C1 segment of cervical spinal cord (tissue), 14 donors: ENCODE data around the gene TMEM248.
A peak's percentile ranks its signal among the peaks of the same experiment; 100 is the strongest.
"Not testable (repeated sequence)": the region's sequence is repeated elsewhere in the genome, so short reads cannot be mapped to it uniquely, and the experiment has no call there.

Experiments used
- DNase-seq, 14 donors: peaks; one replicate each; lab custom pipeline; 2025; lab: John Stamatoyannopoulos, UW

The TMEM248 gene

GRCh38 chr7:66908598-66908997 lies 12.4 kb upstream of the TMEM248 start:
- not testable (repeated sequence) for DNase-seq

DNA sequence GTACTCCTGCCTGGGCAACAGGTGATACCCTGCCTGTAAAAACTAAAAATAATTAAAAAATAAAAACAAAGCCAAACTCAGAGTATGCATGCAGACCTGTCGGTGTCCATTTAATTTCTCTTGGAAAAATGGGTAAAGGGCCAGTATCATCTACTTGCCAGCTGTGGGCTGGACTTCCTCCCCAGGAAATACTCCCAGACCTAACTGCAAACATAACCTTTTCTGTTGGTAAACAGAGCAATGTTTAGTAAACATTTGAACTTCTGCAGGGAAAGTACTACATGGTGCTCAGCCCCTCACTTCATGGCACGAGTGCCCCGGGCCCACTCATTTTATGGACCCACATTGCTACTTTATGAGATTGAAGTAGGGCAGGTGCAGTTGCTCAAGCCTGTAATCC lies 10.2 kb upstream of the TMEM248 start:
- DNase-seq = no peak

GRCh38 chr7:66911191-66911590 lies 9.8 kb upstream of the TMEM248 start:
- not testable (repeated sequence) for DNase-seq

DNA sequence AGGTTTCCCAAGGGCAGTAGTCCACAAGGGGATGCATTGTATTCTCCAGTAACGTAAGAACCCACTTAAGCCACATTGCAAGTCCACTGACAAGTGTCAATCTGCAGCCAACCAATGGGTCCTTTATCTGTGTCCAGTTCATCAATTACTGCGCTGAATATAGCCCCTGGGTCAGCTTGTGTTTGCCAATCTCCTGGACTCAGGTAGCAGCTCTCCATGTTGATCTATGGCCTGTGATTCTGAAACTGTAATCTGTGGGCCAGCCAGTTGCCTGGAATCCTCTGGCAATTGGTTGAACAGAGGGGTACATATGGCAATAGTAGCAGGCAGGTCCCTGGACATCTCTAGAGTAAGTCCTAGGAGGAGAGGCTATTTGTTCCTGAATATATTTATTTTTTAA lies 8.8 kb upstream of the TMEM248 start:
- no peak for DNase-seq

DNA sequence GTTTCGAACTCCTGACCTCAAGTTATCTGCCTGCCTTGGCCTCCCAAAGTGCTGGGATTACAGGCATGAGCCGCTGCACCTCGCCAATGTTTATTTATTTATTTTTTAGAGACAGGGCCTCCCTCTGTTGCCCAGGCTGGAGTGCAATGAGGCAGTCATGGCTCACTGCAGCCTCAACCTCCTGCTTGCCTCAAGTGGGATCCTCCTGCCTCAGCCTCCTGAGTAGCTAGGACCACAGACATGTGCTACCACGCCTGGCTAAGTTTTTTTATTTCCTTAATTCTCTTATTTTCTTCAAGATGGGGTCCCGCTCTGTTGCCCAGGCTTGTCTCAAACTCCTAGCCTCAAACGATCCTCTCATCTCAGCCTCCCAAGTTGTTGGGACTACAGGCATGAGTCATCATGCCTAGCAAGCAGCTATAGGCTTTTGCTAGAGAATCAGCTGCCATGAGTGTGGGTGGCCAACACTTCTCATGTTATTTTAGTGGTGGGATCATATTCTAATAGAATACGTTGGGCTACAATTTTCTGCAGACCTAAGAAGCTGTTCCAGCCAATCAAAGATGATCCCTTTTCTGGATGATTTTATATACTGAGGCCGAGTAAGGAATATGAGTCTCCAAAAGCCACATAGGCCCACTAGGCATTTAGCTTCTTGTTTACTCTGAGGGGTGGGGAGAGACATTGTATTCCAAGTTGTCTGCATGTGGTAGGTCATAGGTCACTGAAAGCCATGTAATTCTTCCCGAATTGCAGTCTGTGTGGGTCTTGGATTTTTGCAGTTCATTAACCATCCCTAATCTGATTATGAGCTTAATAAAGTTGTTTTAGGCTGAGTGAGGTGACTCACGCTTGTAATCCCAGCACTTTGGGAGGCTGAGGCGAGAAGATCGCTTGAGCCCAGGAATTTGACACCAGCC lies 7.6 kb upstream of the TMEM248 start:
- DNase-seq = no peak

DNA sequence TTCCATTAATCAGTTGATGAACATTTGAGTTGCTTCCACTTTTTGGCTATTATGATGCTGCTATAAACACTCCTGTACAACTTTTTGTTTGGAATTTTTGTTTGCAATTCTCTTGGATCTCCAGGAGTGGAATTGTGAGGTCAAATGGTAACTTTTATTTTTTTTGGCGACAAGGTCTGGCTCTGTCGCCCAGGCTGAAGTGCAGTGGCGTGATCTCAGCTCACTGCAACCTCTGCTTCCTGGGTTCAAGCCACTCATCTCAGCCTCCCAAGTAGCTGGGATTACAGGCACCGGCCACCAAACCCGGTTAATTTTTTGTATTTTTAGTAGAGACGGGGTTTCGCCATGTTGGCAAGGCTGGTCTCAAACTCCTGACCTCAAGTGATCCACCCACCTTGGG lies 3.1 kb upstream of the TMEM248 start:
- DNase-seq = not testable (repeated sequence)

DNA sequence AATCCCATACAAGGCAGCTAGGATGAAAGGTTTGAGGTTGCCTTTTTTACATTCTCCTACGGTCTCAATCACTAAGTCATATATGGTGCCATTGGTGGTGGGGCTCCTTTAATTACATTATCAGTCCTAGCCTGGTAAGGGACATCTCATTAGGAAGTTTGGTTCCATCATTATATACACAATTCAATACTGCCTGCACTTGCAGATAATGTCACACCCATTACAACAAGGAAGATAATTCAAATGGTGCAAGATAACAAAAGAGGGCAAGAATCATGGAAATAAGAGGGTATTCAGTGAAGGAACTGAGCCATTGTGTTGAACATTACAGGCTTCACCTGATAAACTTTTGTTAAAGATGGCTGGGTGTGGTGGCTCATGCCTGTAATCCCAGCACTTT lies 1.7 kb upstream of the TMEM248 start:
- DNase-seq = no peak

GRCh38 chr7:66919704-66920103 lies 1.3 kb upstream of the TMEM248 start:
- DNase-seq = no peak

- DNase-seq = no peak
These were observed 769 bp upstream of the TMEM248 start for GRCh38 chr7:66920256-66920655.

DNA sequence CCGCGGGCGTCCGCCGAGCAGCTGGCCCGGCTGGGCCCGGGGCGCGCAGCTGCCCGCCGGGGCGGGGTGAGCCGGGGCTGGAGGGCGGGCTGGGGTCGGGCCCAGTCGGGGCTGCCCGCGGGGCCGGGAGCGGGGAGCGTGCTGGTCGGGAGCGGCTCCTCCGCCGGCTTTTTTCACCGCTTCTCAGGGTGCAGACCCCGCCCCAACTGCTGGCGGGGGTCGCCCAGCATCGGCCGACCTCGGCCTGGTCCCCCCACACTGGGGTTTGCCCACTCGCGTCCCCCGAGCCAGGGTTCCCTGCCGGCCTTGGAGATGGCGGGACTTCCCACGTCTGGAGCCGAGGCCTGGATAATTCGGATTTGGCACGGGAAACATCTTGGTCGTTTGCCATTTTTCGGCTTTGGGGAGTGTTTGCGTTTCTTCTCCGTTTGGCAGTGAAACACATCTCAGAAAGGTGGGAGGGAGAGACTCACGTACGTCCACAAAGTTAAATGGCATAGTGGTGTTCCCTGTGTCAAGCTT lies 432 bp downstream of the TMEM248 start:
- DNase-seq = peak in 5 of 14 donors; percentile 4 to 60 (median 32)

DNA sequence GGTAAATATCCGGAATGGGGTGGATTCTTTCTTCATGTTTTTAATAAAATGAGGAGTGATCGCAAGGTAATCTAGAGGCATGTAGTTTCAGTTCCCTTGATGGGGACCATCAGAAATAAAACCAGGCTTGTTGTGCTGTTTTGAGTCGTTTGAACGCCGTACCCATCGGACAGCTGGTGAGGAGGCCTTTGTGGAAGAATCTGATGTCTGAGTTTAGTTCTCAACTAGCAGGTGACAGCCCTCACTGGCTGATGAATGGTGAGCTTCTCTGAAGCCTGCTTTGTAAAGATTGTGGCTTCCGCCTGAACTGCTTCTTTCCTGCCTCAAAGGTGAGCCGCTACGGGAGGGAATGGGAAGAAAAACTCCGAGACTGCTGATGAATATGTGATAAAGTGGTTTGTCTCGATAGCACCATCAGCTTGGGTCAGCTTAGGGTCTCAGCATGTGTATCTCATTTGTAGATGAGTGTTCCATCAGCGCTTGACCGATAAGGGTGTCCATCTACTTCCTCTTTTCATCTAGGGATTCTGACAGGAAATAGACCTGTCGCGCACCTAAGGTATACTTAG lies 977 bp downstream of the TMEM248 start:
- DNase-seq = peak in 2 of 14 donors; percentile 1 to 15

DNA sequence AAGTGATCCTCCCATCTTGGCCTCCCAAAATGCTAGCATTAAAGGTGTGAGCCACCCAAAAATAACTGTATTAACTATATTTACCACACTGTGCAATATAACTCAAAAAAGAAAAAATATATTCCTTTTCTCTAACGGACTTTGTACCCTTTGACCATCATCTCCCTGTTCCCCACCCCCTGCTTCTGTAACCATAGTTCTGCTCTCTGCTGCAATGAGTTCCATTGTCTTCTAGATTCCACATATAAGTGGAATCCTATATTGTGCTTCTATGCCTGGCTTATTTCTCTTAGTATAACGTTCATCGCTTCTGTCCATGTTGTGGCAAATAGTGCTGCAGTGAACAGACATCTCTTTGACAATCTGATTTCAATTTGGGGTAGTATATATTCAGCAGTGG lies 4.2 kb downstream of the TMEM248 start:
- DNase-seq = no peak

GRCh38 chr7:66927348-66927948 lies 6.4 kb downstream of the TMEM248 start:
- DNase-seq = no peak

DNA sequence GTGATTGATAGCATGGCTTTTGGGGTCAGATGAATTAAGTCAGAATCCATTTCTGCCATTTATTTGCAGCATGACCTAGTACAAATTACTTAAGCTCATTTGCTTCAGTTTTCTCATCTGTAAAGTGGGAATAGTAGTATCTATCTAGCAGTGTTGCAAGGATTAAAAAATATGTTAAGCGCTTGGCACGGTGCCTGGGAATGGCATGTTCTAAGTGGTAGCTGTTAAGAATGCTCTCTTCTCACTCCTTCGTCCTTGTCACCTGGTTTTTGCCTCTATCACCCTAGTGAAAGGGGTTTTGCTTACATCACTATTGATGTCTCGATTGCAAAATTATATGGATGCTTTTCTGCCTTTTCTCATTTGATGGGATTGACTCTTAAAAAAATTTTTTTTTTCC lies 7.4 kb downstream of the TMEM248 start:
- no peak for DNase-seq

DNA sequence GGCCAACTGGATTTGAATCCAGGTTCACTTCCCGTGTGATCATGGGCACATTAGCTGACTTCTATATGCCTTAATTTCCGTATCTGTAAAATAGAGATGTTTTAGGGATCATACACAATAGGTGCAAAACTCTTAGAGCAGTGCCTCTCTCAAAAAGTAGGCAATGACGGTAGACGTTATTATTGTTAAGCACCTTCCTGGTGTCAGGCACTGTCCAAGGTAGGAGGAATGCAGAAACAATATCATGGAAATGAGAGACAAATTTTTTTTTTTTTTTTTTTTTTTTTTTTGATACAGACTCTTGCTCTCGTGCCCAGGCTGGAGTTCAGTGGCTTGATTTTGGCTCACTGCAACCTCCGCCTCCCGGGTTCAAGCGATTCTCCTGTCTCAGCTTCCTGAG lies 8.1 kb downstream of the TMEM248 start:
- no peak for DNase-seq

DNA sequence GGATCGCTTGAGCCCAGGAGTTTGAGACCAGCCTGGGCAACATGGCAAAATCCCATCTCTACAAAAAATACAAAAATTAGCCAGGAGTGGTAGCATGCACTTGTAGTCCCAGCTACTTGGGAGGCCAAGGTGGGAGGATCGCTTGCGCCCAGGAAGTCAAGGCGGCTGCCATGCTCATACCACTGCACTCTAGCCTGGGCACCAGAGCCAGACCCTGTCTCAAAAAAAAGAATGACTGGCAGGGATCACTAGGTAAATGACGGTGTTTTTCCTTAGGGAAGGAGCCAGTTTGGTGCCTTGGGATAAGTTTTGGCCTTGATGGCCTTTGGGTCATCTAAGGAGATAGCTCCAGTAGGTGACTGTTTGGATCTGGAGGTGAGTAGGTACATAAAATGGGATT lies 8.9 kb downstream of the TMEM248 start:
- DNase-seq = no peak

GRCh38 chr7:66930341-66930740 lies 9.3 kb downstream of the TMEM248 start:
- peak in 1 of 14 donors; percentile 1 for DNase-seq

GRCh38 chr7:66933469-66933868 lies 12.4 kb downstream of the TMEM248 start:
- no peak for DNase-seq

GRCh38 chr7:66937940-66938339 lies 16.9 kb downstream of the TMEM248 start:
- DNase-seq = no peak

- DNase-seq = no peak
These were observed 18.3 kb downstream of the TMEM248 start for GRCh38 chr7:66939325-66939724.

DNA sequence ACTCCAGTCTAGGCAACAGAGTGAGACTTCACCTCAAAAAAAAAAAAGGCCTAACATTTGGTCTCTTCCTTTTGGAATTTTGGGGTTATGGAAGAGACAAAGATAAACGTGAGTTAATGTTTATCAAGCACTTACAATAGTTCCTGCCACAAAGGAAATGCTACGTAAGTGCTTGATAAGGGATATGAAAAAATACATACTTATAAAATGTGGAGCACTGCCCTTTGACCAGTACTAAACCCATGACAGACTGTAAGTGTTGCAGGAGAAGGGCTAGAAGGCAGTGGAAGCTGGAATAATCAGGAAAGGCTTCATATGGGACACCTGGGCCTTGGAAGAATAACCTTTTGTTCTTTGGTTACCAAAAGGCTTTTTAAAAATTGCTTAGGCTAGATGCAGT lies 25.5 kb downstream of the TMEM248 start:
- DNase-seq = no peak

- DNase-seq = no peak
These were observed 27.6 kb downstream of the TMEM248 start for GRCh38 chr7:66948480-66949109.
